Sigmoid colon (tissue), 4 donors: ENCODE measurements around the gene CFAP20DC.

ENCODE experiments used
- CTCF ChIP-seq, 4 experiments: fragments of 450-650 bp in 3 of 4; fragments of 200-600 bp in 1 of 4; IDR thresholded peaks; one replicate each; pipeline ENCODE4 v1.5.1; 2016 to 2019; ENCODE audit warnings: antibody characterized with exemption in 4 of 4, mild to moderate bottlenecking in 3 of 4, moderate library complexity in 2 of 4
- EP300 ChIP-seq, 4 donors: sonication (generic); formaldehyde crosslinking; IDR thresholded peaks; one replicate each; pipeline ENCODE4 v1.6.1; 2017; ENCODE audit warnings: antibody characterized with exemption in 4 of 4
- POLR2A ChIP-seq, 2 donors: fragments of 450-650 bp; IDR thresholded peaks; one replicate each; pipeline ENCODE4 v1.6.1; 2016; ENCODE audit warnings: antibody characterized with exemption in 2 of 2, mild to moderate bottlenecking in 2 of 2, moderate library complexity in 2 of 2

GRCh38 chr3:58792921-58793451, 256.8 kb downstream of the CFAP20DC start:
- TF ChIP-seq CTCF (IDR thresholded peaks at IDR 0.05): no peak
- no peak for TF ChIP-seq POLR2A (IDR thresholded peaks at IDR 0.05)
- no peak for TF ChIP-seq EP300 (IDR thresholded peaks at IDR 0.05)
